Right lung (tissue), 10 donors: ENCODE results near the gene OLFM1. TPM values are rescaled to one million over a fixed set of nuclear protein-coding genes. Genes with fewer than 3 reads are reported as not detected.

Experiments
- DNase-seq, 2 donors: peaks; one replicate each; pipeline ENCODE4 v3.0.0-alpha.2; 2013
- long read RNA-seq, 8 donors: transcript quantifications; one replicate each; lab custom pipeline, GENCODE V29; 2026
- polyA plus RNA-seq, 5 donors: library from polyadenylated mRNA; unstranded; fragments of 120-200 nt; gene quantifications; one replicate each; pipeline versions ENCODE4 v1.2.1 to v1.2.3, GENCODE V29; 2013; ENCODE audit warnings: inconsistent platforms in 1 of 5, low replicate concordance in 1 of 5; ENCODE audit not compliant: insufficient read length in 5 of 5, insufficient read depth in 1 of 5

Gene OLFM1
- 10 to 100 TPM in 3 of 5 donors, 1 to 10 TPM in 2; 8.1 to 16.1 (median 14.6) TPM for polyA plus RNA-seq
- long read RNA-seq, donor 1, transcript OLFM1-208 (4 exons, 1,057 nt): major isoform, 5 of 10 reads
- long read RNA-seq, donor 1, partial matches to known transcripts: 0 of 10 reads
- long read RNA-seq, donor 1, other reads (novel, unspliced or antisense): 0 of 10 reads
- long read RNA-seq, donor 2, partial matches to known transcripts: 0 of 3 reads
- long read RNA-seq, donor 2, other reads (novel, unspliced or antisense): 0 of 3 reads
- long read RNA-seq, donor 3, transcript OLFM1-201 (6 exons, 2,591 nt): major isoform, 5 of 12 reads
- long read RNA-seq, donor 3, partial matches to known transcripts: 0 of 12 reads
- long read RNA-seq, donor 3, other reads (novel, unspliced or antisense): 0 of 12 reads
- long read RNA-seq, donor 4, partial matches to known transcripts: 0 of 1 reads
- long read RNA-seq, donor 4, other reads (novel, unspliced or antisense): 0 of 1 reads
- long read RNA-seq, donor 5, transcript OLFM1-202 (4 exons, 1,014 nt): major isoform, 5 of 8 reads
- long read RNA-seq, donor 5, partial matches to known transcripts: 0 of 8 reads
- long read RNA-seq, donor 5, other reads (novel, unspliced or antisense): 0 of 8 reads
- long read RNA-seq, donor 6, partial matches to known transcripts: 0 of 5 reads
- long read RNA-seq, donor 6, other reads (novel, unspliced or antisense): 0 of 5 reads
- long read RNA-seq, donor 7, partial matches to known transcripts: 0 of 6 reads
- long read RNA-seq, donor 7, other reads (novel, unspliced or antisense): 0 of 6 reads
- long read RNA-seq, donor 8, partial matches to known transcripts: 0 of 2 reads
- long read RNA-seq, donor 8, other reads (novel, unspliced or antisense): 0 of 2 reads

GRCh38 chr9:135087489-135087792 is at the start of gene OLFM1:
OLFM1 (plus strand) TSS chr9:135087668; CDS start chr9:135087990, 322 bp downstream.
- DNase-seq: peak; percentile 44 to 58

- no peak for DNase-seq
Observed at GRCh38 chr9:135038331-135038730, 49.1 kb upstream of the OLFM1 start.

- no peak for DNase-seq
Observed at GRCh38 chr9:135038826-135039225, 48.6 kb upstream of the OLFM1 start.

GRCh38 chr9:135039266-135039870 is 48.1 kb upstream of the OLFM1 start:
- no peak for DNase-seq

- DNase-seq: no peak
Observed at GRCh38 chr9:135039916-135040645, 47.4 kb upstream of the OLFM1 start.

- DNase-seq: no peak
Observed at GRCh38 chr9:135040892-135041291, 46.6 kb upstream of the OLFM1 start.

GRCh38 chr9:135043345-135043744 is 44.1 kb upstream of the OLFM1 start:
- no peak for DNase-seq

GRCh38 chr9:135045264-135045927 is 42.1 kb upstream of the OLFM1 start:
- DNase-seq: no peak

GRCh38 chr9:135045928-135046738 is 41.3 kb upstream of the OLFM1 start:
- DNase-seq: no peak

- DNase-seq: no peak
Observed at GRCh38 chr9:135046739-135047350, 40.6 kb upstream of the OLFM1 start.

- no peak for DNase-seq
Observed at GRCh38 chr9:135047521-135047920, 39.9 kb upstream of the OLFM1 start.

GRCh38 chr9:135048046-135048757 is 39.3 kb upstream of the OLFM1 start:
- no peak for DNase-seq

GRCh38 chr9:135048758-135049444 is 38.6 kb upstream of the OLFM1 start:
- DNase-seq: no peak

- DNase-seq: no peak
Observed at GRCh38 chr9:135049460-135049859, 38.0 kb upstream of the OLFM1 start.

- DNase-seq: no peak
Observed at GRCh38 chr9:135050072-135050990, 37.1 kb upstream of the OLFM1 start.

GRCh38 chr9:135051316-135052038 is 36.0 kb upstream of the OLFM1 start:
- DNase-seq: no peak

- no peak for DNase-seq
Observed at GRCh38 chr9:135053133-135053532, 34.3 kb upstream of the OLFM1 start.
